Endothelial cell of umbilical vein (primary cell): ENCODE results near the gene HOXA3. TPM values are rescaled to one million over a fixed set of nuclear protein-coding genes. Genes with fewer than 3 reads are reported as not detected.
A peak's percentile ranks its signal among the peaks of the same experiment; 100 is the strongest.

Experiments used
- BruUV-seq: library from RNA; stranded (reverse); fragments of 400-500 nt; replicated peaks from 2 replicates; lab custom pipeline; 2021; lab: Mats Ljungman, UMichigan
- CTCF ChIA-PET: fragments of 300-600, 350-600 bp; sonication (Branson Sonifier 250); formaldehyde crosslinking; loops from one replicate; lab custom pipeline; 2021; ENCODE audit warnings: antibody characterized with exemption, inconsistent platforms; lab: Charles Lee
- POLR2A ChIA-PET: fragments of 300-600, 350-600 bp; sonication (Branson Sonifier 250); formaldehyde crosslinking; loops from one replicate; lab custom pipeline; 2021; ENCODE audit warnings: antibody characterized with exemption, inconsistent platforms; lab: Charles Lee
- DNase-seq: peaks from one replicate; pipeline ENCODE4 v3.0.0-alpha.2; 2011; ENCODE audit warnings: low read depth, low spot score
- FAIRE-seq: peaks from 2 replicates; lab custom pipeline; 2011; peaks lifted over from hg19 to GRCh38; lab: Jason Lieb, UNC
- H2AFZ ChIP-seq: 2 replicates; pipeline ENCODE4 v1.6.0; 2012; ENCODE audit warnings: low read depth, low read length, control low read depth, inconsistent platforms
- H3K27ac ChIP-seq: 2 replicates; pipeline ENCODE4 v1.5.1; 2011; ENCODE audit warnings: low read depth, mild to moderate bottlenecking, control low read depth, low read length, moderate library complexity; ENCODE audit not compliant: insufficient read depth
- H3K27me3 ChIP-seq, 2 experiments: 2 replicates each; pipeline versions ENCODE4 v1.6.0 to v1.6.1; 2011; ENCODE audit warnings: low read length in 2 of 2, mixed read lengths in 1 of 2; ENCODE audit not compliant: control insufficient read depth in 2 of 2, insufficient read depth in 2 of 2
- H3K36me3 ChIP-seq, 2 experiments: 2 replicates in 1 of 2; 3 replicates in 1 of 2; pipeline ENCODE4 v1.5.1; 2011; ENCODE audit warnings: low read length in 2 of 2, mild to moderate bottlenecking in 1 of 2, moderate library complexity in 1 of 2; ENCODE audit not compliant: control insufficient read depth in 2 of 2, insufficient read depth in 2 of 2; ENCODE audit errors: extremely low read depth in 1 of 2
- H3K4me1 ChIP-seq: 3 replicates; pipeline ENCODE4 v1.5.1; 2011; ENCODE audit warnings: mild to moderate bottlenecking, low read length; ENCODE audit not compliant: control insufficient read depth, insufficient read depth; ENCODE audit errors: extremely low read depth
- H3K4me2 ChIP-seq: 2 replicates; pipeline ENCODE4 v1.6.1; 2011; ENCODE audit warnings: low read length, control low read depth, mixed read lengths; ENCODE audit not compliant: insufficient read depth
- H3K4me3 ChIP-seq, 3 experiments: fragments of 200-600 bp in 1 of 3; sonication (generic), shearing (Covaris generic) in 1 of 3; replicated peaks in 1 of 3; 2 replicates each; pipeline ENCODE4 v1.5.1; 2011 to 2016; ENCODE audit warnings: control low read depth in 3 of 3, low read length in 3 of 3, mild to moderate bottlenecking in 2 of 3, inconsistent platforms in 1 of 3, low read depth in 1 of 3, moderate library complexity in 1 of 3; ENCODE audit not compliant: insufficient read depth in 1 of 3
- H3K79me2 ChIP-seq: 2 replicates; pipeline ENCODE4 v1.6.0; 2012; ENCODE audit warnings: low read length, inconsistent platforms; ENCODE audit not compliant: control insufficient read depth, insufficient read depth
- H3K9ac ChIP-seq: replicated peaks from 2 replicates; pipeline ENCODE3; 2011; ENCODE audit warnings: low read length, control low read depth; ENCODE audit not compliant: insufficient read depth; ENCODE audit errors: extremely low read depth
- H3K9me1 ChIP-seq: replicated peaks from 3 replicates; pipeline ENCODE4 v1.6.0; 2011; ENCODE audit warnings: mild to moderate bottlenecking, low read length; ENCODE audit not compliant: control insufficient read depth, insufficient read depth; ENCODE audit errors: extremely low read depth
- H3K9me3 ChIP-seq: replicated peaks from 2 replicates; pipeline ENCODE4 v1.5.1; 2012; ENCODE audit warnings: low read length, inconsistent platforms; ENCODE audit not compliant: control insufficient read depth, insufficient read depth
- H4K20me1 ChIP-seq: replicated peaks from 2 replicates; pipeline ENCODE3; 2011; ENCODE audit warnings: mild to moderate bottlenecking, low read length; ENCODE audit not compliant: control insufficient read depth, insufficient read depth; ENCODE audit errors: extremely low read depth
- EZH2 ChIP-seq: IDR thresholded peaks from 2 replicates; pipeline ENCODE4 v1.6.1; 2012; ENCODE audit warnings: borderline replicate concordance, low read depth, mild to moderate bottlenecking, moderate library complexity, low read length, inconsistent platforms; ENCODE audit not compliant: severe bottlenecking
- FOS ChIP-seq: IDR thresholded peaks from 2 replicates; pipeline ENCODE4 v1.6.1; 2011; ENCODE audit warnings: mild to moderate bottlenecking, low read length, moderate library complexity, borderline replicate concordance; ENCODE audit not compliant: insufficient read depth
- GATA2 ChIP-seq: IDR thresholded peaks from 2 replicates; pipeline ENCODE4 v1.7.0; 2011; ENCODE audit warnings: low read depth, mild to moderate bottlenecking, moderate library complexity, mixed read lengths, low read length; ENCODE audit not compliant: insufficient read length, insufficient read depth
- JUN ChIP-seq: IDR thresholded peaks from 2 replicates; pipeline ENCODE4 v1.6.1; 2011; ENCODE audit warnings: borderline replicate concordance, low read depth; ENCODE audit not compliant: insufficient read length, insufficient read depth
- MYC ChIP-seq: IDR thresholded peaks from one replicate; pipeline ENCODE4 v1.6.1; 2011; ENCODE audit warnings: mild to moderate bottlenecking, low read depth, low read length
- POLR2A ChIP-seq: IDR thresholded peaks from 2 replicates; pipeline ENCODE4 v1.6.1; 2012; ENCODE audit warnings: low read depth, mild to moderate bottlenecking, control low read depth, low read length
- POLR2AphosphoS5 ChIP-seq: IDR thresholded peaks from 2 replicates; pipeline ENCODE4 v1.6.1; 2012; ENCODE audit warnings: low read depth, mild to moderate bottlenecking, control low read depth, low read length, moderate library complexity; ENCODE audit not compliant: insufficient read depth
- dilution Hi-C: fragments of 300-500 bp; cut with MboI; formaldehyde crosslinking; loops from one replicate; pipeline ENCODE4 v1.15.0; 2019; ENCODE audit warnings: low sequenced_read_pairs; ENCODE audit not compliant: extremely low pct_ligation_motif_present
- intact Hi-C: fragments of 100-400 bp; cut with micrococcal nuclease; formaldehyde crosslinking; loops from one replicate; pipeline ENCODE4 v1.10.0; 2022
- polyA plus RNA-seq, 4 experiments: library from polyadenylated mRNA; depleted of rRNA in 3 of 4; stranded (reverse) in 3 of 4; unstranded in 1 of 4; fragments of >200 nt; gene quantifications; 2 replicates each; pipeline versions ENCODE4 v1.2.1 to v1.2.3, GENCODE V29; 2011 to 2012; ENCODE audit warnings: missing spikeins in 1 of 4
- total RNA-seq: library from RNA; stranded (reverse); gene quantifications from 2 replicates; pipeline ENCODE4 v1.2.3, GENCODE V29; 2021
- TF ChIP-seq, protein P1 (sequence below): IDR thresholded peaks from 2 replicates; pipeline ENCODE4 v1.6.1; 2011; ENCODE audit not compliant: insufficient read depth, insufficient read length
- TF ChIP-seq, protein P2 (sequence below), 2 donors: IDR thresholded peaks; 1 replicate in 1 of 2; 2 replicates in 1 of 2; pipeline ENCODE4 v1.5.1; 2011; ENCODE audit warnings: low read length in 2 of 2, mild to moderate bottlenecking in 2 of 2, moderate library complexity in 2 of 2, control low read depth in 1 of 2, inconsistent platforms in 1 of 2, low read depth in 1 of 2; ENCODE audit not compliant: insufficient read depth in 1 of 2; ENCODE audit errors: extremely low read depth in 1 of 2

Gene HOXA3
- total and polyA plus RNA-seq, 2 donors (not counting 3 experiments of a cell fraction or from before 2014, with no cell fraction given): 4.7 to 14.0 TPM

DNA sequence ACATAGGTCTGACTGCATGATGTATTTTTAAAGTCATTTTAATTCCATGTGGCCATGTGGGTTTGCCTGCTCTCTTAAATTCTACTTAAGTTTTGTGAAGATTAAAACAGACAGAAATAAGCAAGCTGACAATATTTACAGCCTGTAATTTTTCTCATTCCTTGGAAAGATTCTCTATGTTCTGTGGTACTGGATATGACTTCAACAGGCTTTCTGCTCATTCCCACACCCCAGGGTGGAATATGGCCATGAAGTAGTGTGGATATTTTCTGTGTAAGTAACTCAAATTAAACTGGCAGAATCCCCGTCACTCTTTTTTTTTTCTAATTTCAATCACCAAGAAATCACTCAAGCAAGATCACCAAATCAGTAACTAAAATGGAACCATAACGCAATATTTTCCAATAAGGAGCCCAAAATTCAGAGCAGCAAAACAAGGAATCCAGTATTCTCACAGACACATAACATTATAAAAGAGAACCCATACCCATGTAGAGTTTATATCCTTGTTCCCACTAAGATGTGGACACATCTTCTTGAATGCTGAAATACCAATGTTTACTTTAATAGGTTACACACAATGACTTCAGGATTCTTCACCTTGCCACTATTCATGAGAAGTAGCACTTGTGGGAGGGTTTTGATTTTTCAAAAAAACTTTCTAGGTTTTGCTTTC lies 14.6 kb downstream of the HOXA3 start:
- H3K4me2 ChIP-seq: peak overlapping the region; percentile 92
- FAIRE-seq (peak; percentile 15), DNase-seq (peak; percentile 78)
- no peaks in the 10 kb centered on the region for H3K9me1 ChIP-seq
- intact Hi-C loops (no loop called here), dilution Hi-C loops (no loop called here)
- no peaks in the 10 kb centered on the region for H3K27me3 ChIP-seq
- H3K4me3 ChIP-seq: no peak overlapping the region
- CTCF ChIA-PET: interaction anchor here (1.9 kb wide), 1 partner anchor 23 kb away, joined by 6 read pairs; no protein-coding TSS in a partner anchor
- no peak overlapping the region for H2AFZ ChIP-seq
- no peak for TF ChIP-seq MYC
- no peak for TF ChIP-seq POLR2AphosphoS5
- TF ChIP-seq, protein P1, sequence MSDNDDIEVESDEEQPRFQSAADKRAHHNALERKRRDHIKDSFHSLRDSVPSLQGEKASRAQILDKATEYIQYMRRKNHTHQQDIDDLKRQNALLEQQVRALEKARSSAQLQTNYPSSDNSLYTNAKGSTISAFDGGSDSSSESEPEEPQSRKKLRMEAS: no peak
- no peak for TF ChIP-seq POLR2A
- TF ChIP-seq, protein P2, sequence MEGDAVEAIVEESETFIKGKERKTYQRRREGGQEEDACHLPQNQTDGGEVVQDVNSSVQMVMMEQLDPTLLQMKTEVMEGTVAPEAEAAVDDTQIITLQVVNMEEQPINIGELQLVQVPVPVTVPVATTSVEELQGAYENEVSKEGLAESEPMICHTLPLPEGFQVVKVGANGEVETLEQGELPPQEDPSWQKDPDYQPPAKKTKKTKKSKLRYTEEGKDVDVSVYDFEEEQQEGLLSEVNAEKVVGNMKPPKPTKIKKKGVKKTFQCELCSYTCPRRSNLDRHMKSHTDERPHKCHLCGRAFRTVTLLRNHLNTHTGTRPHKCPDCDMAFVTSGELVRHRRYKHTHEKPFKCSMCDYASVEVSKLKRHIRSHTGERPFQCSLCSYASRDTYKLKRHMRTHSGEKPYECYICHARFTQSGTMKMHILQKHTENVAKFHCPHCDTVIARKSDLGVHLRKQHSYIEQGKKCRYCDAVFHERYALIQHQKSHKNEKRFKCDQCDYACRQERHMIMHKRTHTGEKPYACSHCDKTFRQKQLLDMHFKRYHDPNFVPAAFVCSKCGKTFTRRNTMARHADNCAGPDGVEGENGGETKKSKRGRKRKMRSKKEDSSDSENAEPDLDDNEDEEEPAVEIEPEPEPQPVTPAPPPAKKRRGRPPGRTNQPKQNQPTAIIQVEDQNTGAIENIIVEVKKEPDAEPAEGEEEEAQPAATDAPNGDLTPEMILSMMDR (IDR thresholded peaks at IDR 0.05; ENCODE audit: extremely low read depth in 1 of 2, insufficient read depth in 1 of 2, low read depth in 1 of 2, low read length in 2 of 2): no peak
- no peak for TF ChIP-seq EZH2
- TF ChIP-seq FOS: no peak
- TF ChIP-seq GATA2: no peak
- no peak for TF ChIP-seq JUN
- H3K9me3 ChIP-seq: no peaks in the 10 kb centered on the region
- peaks cover 0 to 6% of the 10 kb centered on the region in 2 experiments for H3K36me3 ChIP-seq
- no peaks in the 10 kb centered on the region for H4K20me1 ChIP-seq
- H3K4me1 ChIP-seq: peaks cover 89% of the 10 kb centered on the region
- POLR2A ChIA-PET: no interaction called here
- no TSS peak for BruUV-seq
- H3K79me2 ChIP-seq: peaks cover 85% of the 10 kb centered on the region
- peak overlapping the region; percentile 82 for H3K27ac ChIP-seq
- peak overlapping the region; percentile 84 for H3K9ac ChIP-seq
